Measurements from ENCODE around the gene CDC42BPB. TPM values are rescaled to one million over a fixed set of nuclear protein-coding genes. Genes with fewer than 3 reads are reported as not detected.
A peak's percentile ranks its signal among the peaks of the same experiment; 100 is the strongest.

The CDC42BPB gene
- total RNA-seq, 1 donor from 2014 or later = 55.0 TPM

GRCh38 chr14:102920998-102921304 lies 136.4 kb downstream of the CDC42BPB start:
- FAIRE-seq (no peak), DNase-seq (ENCODE audit: low read depth) (no peak)
- H3K4me3 ChIP-seq (ENCODE audit: low read depth, low read length) = no peak overlapping the region
- H3K36me3 ChIP-seq (ENCODE audit: control insufficient read depth, insufficient read depth, low read length) = no peaks in the 10 kb centered on the region
- peaks cover 22% of the 10 kb centered on the region for H3K27me3 ChIP-seq (ENCODE audit: control insufficient read depth, insufficient read depth, low read length)
- TF ChIP-seq CTCF (IDR thresholded peaks at IDR 0.05; ENCODE audit: insufficient read depth, low read length, severe bottlenecking) = no peak

- FAIRE-seq (peak; percentile 60), DNase-seq (ENCODE audit: low read depth) (no peak)
- Histone ChIP-seq H3K36me3 (ENCODE audit: control insufficient read depth, insufficient read depth, low read length) (no peaks in the 10 kb centered on the region), H3K27me3 (ENCODE audit: control insufficient read depth, insufficient read depth, low read length) (peaks cover 22% of the 10 kb centered on the region), H3K4me3 (ENCODE audit: low read depth, low read length) (no peak overlapping the region)
- no peak for TF ChIP-seq CTCF (IDR thresholded peaks at IDR 0.05; ENCODE audit: insufficient read depth, low read length, severe bottlenecking)
Observed at GRCh38 chr14:102920273-102920997, 136.9 kb downstream of the CDC42BPB start.

- Histone ChIP-seq H3K27me3 (ENCODE audit: control insufficient read depth, insufficient read depth, low read length) (peaks cover 8% of the 10 kb centered on the region), H3K36me3 (ENCODE audit: control insufficient read depth, insufficient read depth, low read length) (no peaks in the 10 kb centered on the region), H3K4me3 (ENCODE audit: low read depth, low read length) (no peak overlapping the region)
- FAIRE-seq (no peak), DNase-seq (ENCODE audit: low read depth) (no peak)
- no peak for TF ChIP-seq CTCF (IDR thresholded peaks at IDR 0.05; ENCODE audit: insufficient read depth, low read length, severe bottlenecking)
Observed at GRCh38 chr14:102918438-102918837, 138.9 kb downstream of the CDC42BPB start.

- TF ChIP-seq CTCF (IDR thresholded peaks at IDR 0.05; ENCODE audit: insufficient read depth, low read length, severe bottlenecking) = peak; percentile 66
- Histone ChIP-seq H3K4me3 (ENCODE audit: low read depth, low read length) (no peak overlapping the region), H3K36me3 (ENCODE audit: control insufficient read depth, insufficient read depth, low read length) (no peaks in the 10 kb centered on the region), H3K27me3 (ENCODE audit: control insufficient read depth, insufficient read depth, low read length) (peaks cover under 1% of the 10 kb centered on the region)
- DNase-seq (ENCODE audit: low read depth) (no peak), FAIRE-seq (no peak)
Observed at GRCh38 chr14:102917469-102918211, 139.7 kb downstream of the CDC42BPB start.

GRCh38 chr14:102917056-102917385 lies 140.3 kb downstream of the CDC42BPB start:
- DNase-seq (ENCODE audit: low read depth) (no peak), FAIRE-seq (peak; percentile 23)
- Histone ChIP-seq H3K36me3 (ENCODE audit: control insufficient read depth, insufficient read depth, low read length) (no peaks in the 10 kb centered on the region), H3K27me3 (ENCODE audit: control insufficient read depth, insufficient read depth, low read length) (no peaks in the 10 kb centered on the region), H3K4me3 (ENCODE audit: low read depth, low read length) (no peak overlapping the region)
- no peak for TF ChIP-seq CTCF (IDR thresholded peaks at IDR 0.05; ENCODE audit: insufficient read depth, low read length, severe bottlenecking)

Measured in bronchial epithelial cell (primary cell).